DND-41 (cell line): ENCODE results near the gene ST8SIA6.
"Not testable (repeated sequence)": the region's sequence is repeated elsewhere in the genome, so short reads cannot be mapped to it uniquely, and the experiment has no call there.

Experiments used
- ATAC-seq: fragments of 200-7000 bp; cut with Tn5 transposase; 3 replicates; pipeline ENCODE4 v1.9.1; 2021; ENCODE audit warnings: low read depth; ENCODE audit not compliant: insufficient read depth
- DNase-seq: peaks from one replicate; pipeline ENCODE4 v3.0.0-alpha.2; 2020
- H2AFZ ChIP-seq: 2 replicates; pipeline ENCODE4 v1.6.0; 2012; ENCODE audit warnings: low read depth, low read length
- H3K27ac ChIP-seq: 2 replicates; pipeline ENCODE4 v1.5.1; 2012; ENCODE audit warnings: low read length, inconsistent platforms
- H3K27me3 ChIP-seq: fragments of 200-600 bp; sonication (generic); 2 replicates; pipeline ENCODE4 v1.6.0; 2012; ENCODE audit warnings: low read length, mild to moderate bottlenecking, inconsistent platforms; ENCODE audit not compliant: insufficient read depth, poor library complexity
- H3K36me3 ChIP-seq: 2 replicates; pipeline ENCODE4 v1.5.1; 2012; ENCODE audit warnings: low read length, inconsistent platforms; ENCODE audit not compliant: insufficient read depth
- H3K4me1 ChIP-seq: 2 replicates; pipeline ENCODE4 v1.5.1; 2012; ENCODE audit warnings: mild to moderate bottlenecking, low read length; ENCODE audit not compliant: insufficient read depth
- H3K4me2 ChIP-seq: 2 replicates; pipeline ENCODE4 v1.6.0; 2012; ENCODE audit warnings: mild to moderate bottlenecking, moderate library complexity, low read length, inconsistent platforms; ENCODE audit not compliant: insufficient read depth
- H3K4me3 ChIP-seq, 2 experiments: fragments of 200-600 bp in 1 of 2; shearing (Covaris generic) in 1 of 2; 2 replicates each; pipeline ENCODE4 v1.5.1; 2012 to 2016; ENCODE audit warnings: inconsistent platforms in 2 of 2, low read length in 2 of 2, mild to moderate bottlenecking in 2 of 2, low read depth in 1 of 2, moderate library complexity in 1 of 2
- H3K79me2 ChIP-seq: 2 replicates; pipeline ENCODE4 v1.6.0; 2012; ENCODE audit warnings: low read length, inconsistent platforms; ENCODE audit not compliant: insufficient read depth
- H3K9ac ChIP-seq: 2 replicates; pipeline ENCODE4 v1.6.0; 2012; ENCODE audit warnings: low read depth, mild to moderate bottlenecking, inconsistent platforms, low read length, moderate library complexity
- H3K9me3 ChIP-seq: 2 replicates; pipeline ENCODE4 v1.5.1; 2012; ENCODE audit warnings: low read length, moderate library complexity, mild to moderate bottlenecking, inconsistent platforms; ENCODE audit not compliant: insufficient read depth, severe bottlenecking
- H4K20me1 ChIP-seq: 2 replicates; pipeline ENCODE4 v1.6.0; 2012; ENCODE audit warnings: low read length; ENCODE audit not compliant: insufficient read depth
- EZH2 ChIP-seq: IDR thresholded peaks from 3 replicates; pipeline ENCODE4 v1.6.1; 2012; ENCODE audit warnings: borderline replicate concordance, low read depth, mild to moderate bottlenecking, moderate library complexity, low read length, inconsistent platforms; ENCODE audit not compliant: severe bottlenecking
- TF ChIP-seq, protein P1 (sequence below): IDR thresholded peaks from 2 replicates; pipeline ENCODE4 v1.5.1; 2012; ENCODE audit warnings: borderline replicate concordance, low read length, moderate library complexity, mild to moderate bottlenecking; ENCODE audit not compliant: poor library complexity, severe bottlenecking; ENCODE audit errors: extremely low read depth

The ST8SIA6 gene, protein sequence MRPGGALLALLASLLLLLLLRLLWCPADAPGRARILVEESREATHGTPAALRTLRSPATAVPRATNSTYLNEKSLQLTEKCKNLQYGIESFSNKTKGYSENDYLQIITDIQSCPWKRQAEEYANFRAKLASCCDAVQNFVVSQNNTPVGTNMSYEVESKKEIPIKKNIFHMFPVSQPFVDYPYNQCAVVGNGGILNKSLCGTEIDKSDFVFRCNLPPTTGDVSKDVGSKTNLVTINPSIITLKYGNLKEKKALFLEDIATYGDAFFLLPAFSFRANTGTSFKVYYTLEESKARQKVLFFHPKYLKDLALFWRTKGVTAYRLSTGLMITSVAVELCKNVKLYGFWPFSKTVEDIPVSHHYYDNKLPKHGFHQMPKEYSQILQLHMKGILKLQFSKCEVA

DNA sequence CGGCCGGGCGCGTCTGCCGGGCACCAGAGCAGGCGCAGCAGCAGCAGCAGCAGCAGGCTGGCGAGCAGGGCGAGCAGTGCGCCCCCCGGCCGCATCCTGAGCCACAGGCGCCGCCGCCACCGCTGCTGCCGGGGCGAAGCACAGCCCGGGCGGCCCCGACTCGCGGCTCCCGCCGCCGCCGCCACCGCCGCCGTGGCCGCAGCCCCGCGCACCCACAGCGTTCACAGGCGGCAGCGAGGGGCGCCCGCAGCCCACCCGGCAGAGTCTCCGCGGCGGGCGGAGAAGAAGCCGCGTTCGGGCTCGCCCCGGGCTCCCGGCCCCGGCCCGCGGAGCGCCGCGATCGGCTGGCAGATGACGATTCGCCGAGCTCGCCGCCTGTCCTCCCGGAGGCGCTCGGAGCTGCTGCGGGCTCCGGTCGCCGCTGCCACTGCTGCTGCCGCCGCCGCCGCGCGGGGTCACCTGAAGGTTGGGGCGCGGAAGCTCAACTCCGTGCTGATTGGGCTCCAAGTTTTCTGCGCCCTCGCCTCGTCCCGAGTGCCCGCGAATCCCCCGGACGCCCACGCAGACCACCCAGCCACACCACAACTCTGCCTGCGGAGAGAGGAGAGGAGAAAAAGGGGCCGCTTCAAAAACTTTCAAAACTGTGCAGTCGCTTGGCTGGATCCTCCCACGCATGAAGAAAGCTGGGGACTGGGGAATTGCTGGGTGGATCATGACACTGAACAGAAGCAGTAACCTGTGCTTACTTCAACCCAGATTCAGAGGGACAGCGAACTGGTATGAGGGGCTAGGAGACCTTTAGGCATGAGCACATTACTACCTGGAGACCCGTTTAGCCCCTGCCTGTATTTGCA, at the start of gene ST8SIA6:
ST8SIA6 (minus strand) TSS at position 435 of the 854 bp plus-strand sequence; CDS start at position 95, 340 bp downstream.
- Histone ChIP-seq H3K4me3 (no peak within 1 kb of the TSS), H3K4me2 (no peak within 1 kb of the TSS), H3K9ac (no peak within 1 kb of the TSS), H4K20me1 (no peaks in the 10 kb centered on the region), H3K4me1 (no peaks in the 10 kb centered on the region), H3K27me3 (no peaks in the 10 kb centered on the region), H2AFZ (no peak within 1 kb of the TSS), H3K36me3 (no peaks in the 10 kb centered on the region), H3K79me2 (no peaks in the 10 kb centered on the region), H3K9me3 (peaks cover 6% of the 10 kb centered on the region), H3K27ac (no peak within 1 kb of the TSS)
- TF ChIP-seq, protein P1, sequence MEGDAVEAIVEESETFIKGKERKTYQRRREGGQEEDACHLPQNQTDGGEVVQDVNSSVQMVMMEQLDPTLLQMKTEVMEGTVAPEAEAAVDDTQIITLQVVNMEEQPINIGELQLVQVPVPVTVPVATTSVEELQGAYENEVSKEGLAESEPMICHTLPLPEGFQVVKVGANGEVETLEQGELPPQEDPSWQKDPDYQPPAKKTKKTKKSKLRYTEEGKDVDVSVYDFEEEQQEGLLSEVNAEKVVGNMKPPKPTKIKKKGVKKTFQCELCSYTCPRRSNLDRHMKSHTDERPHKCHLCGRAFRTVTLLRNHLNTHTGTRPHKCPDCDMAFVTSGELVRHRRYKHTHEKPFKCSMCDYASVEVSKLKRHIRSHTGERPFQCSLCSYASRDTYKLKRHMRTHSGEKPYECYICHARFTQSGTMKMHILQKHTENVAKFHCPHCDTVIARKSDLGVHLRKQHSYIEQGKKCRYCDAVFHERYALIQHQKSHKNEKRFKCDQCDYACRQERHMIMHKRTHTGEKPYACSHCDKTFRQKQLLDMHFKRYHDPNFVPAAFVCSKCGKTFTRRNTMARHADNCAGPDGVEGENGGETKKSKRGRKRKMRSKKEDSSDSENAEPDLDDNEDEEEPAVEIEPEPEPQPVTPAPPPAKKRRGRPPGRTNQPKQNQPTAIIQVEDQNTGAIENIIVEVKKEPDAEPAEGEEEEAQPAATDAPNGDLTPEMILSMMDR = no peak
- no peak for TF ChIP-seq EZH2
- no peak for DNase-seq
- ATAC-seq = no peak

DNA sequence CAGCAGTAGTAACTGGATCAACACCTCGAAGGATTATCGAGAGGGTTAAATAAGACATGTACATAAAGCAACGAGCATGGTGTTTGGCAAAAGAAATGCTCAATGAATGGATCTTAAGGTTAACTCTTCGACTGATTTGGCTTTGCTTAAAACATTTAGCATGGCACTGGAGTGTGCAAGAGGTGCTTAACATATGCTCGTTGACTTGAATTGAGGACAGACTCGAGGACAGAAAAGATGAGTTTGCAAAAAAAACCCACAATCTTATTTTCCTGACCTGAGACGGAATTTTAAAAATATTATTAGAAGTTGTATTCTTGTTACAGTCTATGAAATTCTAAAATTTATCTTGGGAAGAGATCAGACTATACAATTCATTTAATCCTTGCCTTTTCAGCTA, 49.4 kb upstream of the ST8SIA6 start:
- Histone ChIP-seq H4K20me1 (no peaks in the 10 kb centered on the region), H3K9me3 (no peaks in the 10 kb centered on the region), H3K27me3 (no peaks in the 10 kb centered on the region), H3K36me3 (no peaks in the 10 kb centered on the region), H3K4me3 (no peak overlapping the region), H3K4me2 (no peak overlapping the region), H3K27ac (no peak overlapping the region), H3K9ac (no peak overlapping the region), H3K4me1 (peaks cover 3% of the 10 kb centered on the region; the same call in 1 of the 2 replicates), H3K79me2 (no peaks in the 10 kb centered on the region), H2AFZ (no peak overlapping the region)
- ATAC-seq (no peak), DNase-seq (no peak)
- TF ChIP-seq, protein P1 = no peak
- TF ChIP-seq EZH2 = no peak

DNA sequence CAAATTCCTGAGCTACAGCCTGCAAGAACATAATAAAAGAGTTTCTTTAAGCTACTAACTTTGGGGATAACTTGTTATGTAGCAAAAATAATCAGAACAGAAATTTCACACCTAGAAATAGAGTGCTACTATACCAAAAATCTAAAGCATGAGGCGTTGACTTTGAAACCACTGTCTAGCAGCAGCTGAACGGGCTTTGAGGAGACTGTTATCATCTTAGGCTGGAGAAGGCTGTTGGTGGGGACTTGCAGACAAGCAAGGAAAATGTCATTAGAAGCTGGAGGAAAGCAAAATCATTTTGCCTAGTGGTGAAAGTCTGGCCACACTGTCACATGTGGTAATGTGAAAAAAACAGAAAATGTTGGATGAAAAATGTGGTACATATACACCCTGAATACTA, 48.4 kb upstream of the ST8SIA6 start:
- ATAC-seq (no peak), DNase-seq (no peak)
- Histone ChIP-seq H3K4me3 (no peak overlapping the region), H4K20me1 (no peaks in the 10 kb centered on the region), H3K9me3 (no peaks in the 10 kb centered on the region), H3K27me3 (no peaks in the 10 kb centered on the region), H3K9ac (no peak overlapping the region), H3K36me3 (no peaks in the 10 kb centered on the region), H3K4me2 (no peak overlapping the region), H3K4me1 (peaks cover 3% of the 10 kb centered on the region; the same call in 1 of the 2 replicates), H2AFZ (no peak overlapping the region), H3K79me2 (no peaks in the 10 kb centered on the region), H3K27ac (no peak overlapping the region)
- TF ChIP-seq, protein P1 = no peak
- TF ChIP-seq EZH2 = no peak

DNA sequence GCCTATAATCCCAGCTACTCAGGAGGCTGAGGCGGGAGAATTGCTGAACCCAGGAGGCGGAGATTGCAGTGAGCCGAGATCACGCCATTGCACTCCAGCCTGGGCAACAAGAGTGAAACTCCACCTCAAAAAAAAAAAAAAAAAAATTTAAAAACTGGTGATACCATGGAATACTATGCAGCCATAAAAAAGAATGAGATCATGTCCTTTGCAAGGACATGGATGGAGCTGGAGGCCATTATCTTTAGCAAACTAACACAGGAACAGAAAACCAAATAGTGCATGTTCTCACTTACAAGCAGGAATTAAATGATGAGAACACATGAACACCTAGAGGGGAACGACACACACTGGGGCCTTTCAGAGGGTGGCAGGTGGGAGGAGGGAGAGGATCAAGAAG, 44.6 kb upstream of the ST8SIA6 start:
- H3K9me3 ChIP-seq, ATAC-seq, DNase-seq, H4K20me1 ChIP-seq, H3K4me3 ChIP-seq, H3K27me3 ChIP-seq, H3K79me2 ChIP-seq, H3K27ac ChIP-seq, H3K9ac ChIP-seq, H3K4me2 ChIP-seq, H2AFZ ChIP-seq, H3K36me3 ChIP-seq, H3K4me1 ChIP-seq: not testable (repeated sequence)
